Memory B cell (primary cell): ENCODE results near the gene UXT.
"Not testable (repeated sequence)": the region's sequence is repeated elsewhere in the genome, so short reads cannot be mapped to it uniquely, and the experiment has no call there.

Experiments
- ATAC-seq: fragments of 150-1000 bp; cut with Tn5 transposase; 2 replicates; pipeline ENCODE4 v1.10.0; 2021; ENCODE audit warnings: low read depth, mild to moderate bottlenecking, moderate library complexity
- DNase-seq, 2 donors: peaks; one replicate each; pipeline ENCODE4 v3.0.0; 2022; ENCODE audit warnings: low spot score in 2 of 2
- H3K27ac Mint-ChIP-seq: one replicate; pipeline ENCODE4 v1.8.0; 2022; ENCODE audit warnings: mild to moderate bottlenecking, moderate library complexity, mixed read lengths
- H3K27me3 Mint-ChIP-seq: one replicate; pipeline ENCODE4 v1.8.0; 2022; ENCODE audit warnings: mixed read lengths
- H3K36me3 Mint-ChIP-seq: one replicate; pipeline ENCODE4 v1.8.0; 2022; ENCODE audit warnings: mild to moderate bottlenecking, mixed read lengths
- H3K4me1 Mint-ChIP-seq: one replicate; pipeline ENCODE4 v1.8.0; 2022; ENCODE audit warnings: mixed read lengths
- H3K4me3 Mint-ChIP-seq: one replicate; pipeline ENCODE4 v1.8.0; 2022; ENCODE audit warnings: mild to moderate bottlenecking, moderate library complexity, mixed read lengths
- H3K9me3 Mint-ChIP-seq: one replicate; pipeline ENCODE4 v1.8.0; 2022; ENCODE audit warnings: mixed read lengths

UXT gene, protein sequence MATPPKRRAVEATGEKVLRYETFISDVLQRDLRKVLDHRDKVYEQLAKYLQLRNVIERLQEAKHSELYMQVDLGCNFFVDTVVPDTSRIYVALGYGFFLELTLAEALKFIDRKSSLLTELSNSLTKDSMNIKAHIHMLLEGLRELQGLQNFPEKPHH

DNA sequence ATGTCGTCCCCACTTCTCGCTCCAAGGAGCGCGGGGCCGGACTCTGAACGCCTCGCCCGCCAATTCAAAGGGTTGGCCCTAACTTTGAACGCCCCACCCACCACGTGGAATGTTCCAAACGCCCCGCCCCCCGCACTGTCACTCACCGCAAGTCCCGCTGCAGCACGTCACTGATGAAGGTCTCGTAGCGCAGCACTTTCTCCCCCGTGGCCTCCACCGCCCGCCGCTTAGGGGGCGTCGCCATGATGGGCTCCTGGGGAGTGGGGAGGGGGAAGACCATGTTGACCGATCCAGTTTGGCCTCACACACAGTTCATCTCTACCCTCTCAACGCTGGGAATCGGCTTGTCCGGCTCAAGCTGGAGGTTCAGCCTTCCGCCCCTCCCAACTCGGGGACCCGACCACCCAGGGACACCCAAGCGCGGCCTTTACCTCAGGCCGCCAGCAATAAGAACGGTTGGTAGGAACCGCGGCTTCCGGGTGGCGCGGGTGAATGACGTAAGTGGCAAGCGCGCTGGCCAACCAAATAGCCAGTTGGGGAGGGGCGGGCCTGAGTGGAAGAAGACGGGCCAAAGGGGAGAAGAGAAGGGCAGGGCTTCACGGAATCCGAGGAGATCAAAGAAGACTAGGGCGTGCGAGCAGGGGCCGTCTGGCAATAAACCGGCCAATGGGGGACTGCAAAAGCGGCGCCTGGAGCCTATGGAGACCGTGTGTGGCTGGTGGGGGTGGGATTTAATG lies at the start of gene UXT:
Gene UXT (minus strand): TSS at position 497 of the 737 bp plus-strand sequence. CDS start 253 bp downstream, at position 244.
- DNase-seq (peak; percentile 82 to 87), ATAC-seq (peak; percentile 77)
- H3K9me3 Mint-ChIP-seq: no peaks in the 10 kb centered on the region
- peak within 1 kb of the TSS; percentile 86 for H3K4me3 Mint-ChIP-seq
- H3K36me3 Mint-ChIP-seq: peaks cover 4% of the 10 kb centered on the region
- peaks cover 7% of the 10 kb centered on the region for H3K4me1 Mint-ChIP-seq
- H3K27me3 Mint-ChIP-seq: no peaks in the 10 kb centered on the region
- peak within 1 kb of the TSS; percentile 97 for H3K27ac Mint-ChIP-seq

DNA sequence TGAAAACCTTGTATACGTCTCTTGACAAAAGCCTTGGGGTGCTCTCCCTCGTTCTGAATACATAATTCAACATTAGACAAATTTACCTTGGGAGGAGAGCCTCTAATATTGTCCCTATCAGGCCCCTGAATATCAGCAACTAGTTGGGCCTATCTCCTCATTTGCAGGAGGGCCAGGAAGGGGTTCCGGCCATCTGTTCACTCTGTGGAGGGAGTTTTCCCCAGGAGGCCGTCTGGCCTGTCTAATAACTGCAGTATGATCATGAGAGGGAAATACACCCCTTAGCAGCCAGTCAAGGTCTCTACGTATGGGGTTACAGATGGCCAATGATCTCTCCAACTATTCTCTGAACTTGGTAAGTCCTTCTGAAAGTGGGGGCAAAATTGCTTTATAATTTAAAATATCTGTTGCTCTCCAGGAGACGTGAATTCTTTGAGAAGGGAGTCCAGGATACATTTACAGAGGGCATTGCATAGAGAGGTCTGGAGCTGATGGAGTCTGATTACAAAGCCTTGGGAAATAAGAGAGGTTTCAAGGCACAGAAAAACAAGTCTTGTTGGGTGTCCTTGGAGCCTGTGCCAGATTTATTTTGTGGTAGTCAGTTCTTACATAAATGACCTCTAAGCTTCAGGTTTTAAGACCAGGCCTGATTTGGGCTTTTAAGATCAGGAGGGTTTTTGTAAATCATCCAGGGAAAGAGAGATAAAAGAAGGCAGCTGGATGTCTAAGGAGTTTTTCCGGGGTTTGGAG lies 48.2 kb upstream of the UXT start:
- Mint-ChIP-seq H3K27me3 (peaks cover 9% of the 10 kb centered on the region), H3K9me3 (no peaks in the 10 kb centered on the region), H3K36me3 (no peaks in the 10 kb centered on the region), H3K4me3 (no peak overlapping the region), H3K4me1 (no peaks in the 10 kb centered on the region), H3K27ac (no peak overlapping the region)
- ATAC-seq: no peak
- no peak for DNase-seq

DNA sequence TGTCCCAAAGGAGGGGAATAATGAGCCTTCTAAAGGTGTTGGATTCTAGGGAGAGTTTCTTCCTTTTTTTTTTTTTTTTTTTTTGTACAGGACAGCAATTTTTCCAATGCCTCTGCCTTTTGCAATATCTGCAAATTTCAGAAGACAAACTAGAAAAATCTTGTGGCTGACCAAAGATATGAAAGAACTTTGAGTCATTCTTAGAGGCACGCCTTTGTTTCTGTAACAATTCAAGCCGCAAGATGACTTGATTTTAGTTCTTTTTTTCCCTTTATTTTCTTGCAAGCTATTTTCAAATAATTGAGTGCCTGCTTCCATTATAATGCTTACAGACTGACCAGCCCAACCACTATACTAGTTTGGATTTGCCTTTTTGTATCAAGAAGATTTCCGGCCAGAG lies 47.6 kb upstream of the UXT start:
- Mint-ChIP-seq H3K9me3 (no peaks in the 10 kb centered on the region), H3K27me3 (peaks cover 9% of the 10 kb centered on the region), H3K4me3 (no peak overlapping the region), H3K4me1 (no peaks in the 10 kb centered on the region), H3K27ac (no peak overlapping the region), H3K36me3 (no peaks in the 10 kb centered on the region)
- ATAC-seq: no peak
- DNase-seq: no peak

DNA sequence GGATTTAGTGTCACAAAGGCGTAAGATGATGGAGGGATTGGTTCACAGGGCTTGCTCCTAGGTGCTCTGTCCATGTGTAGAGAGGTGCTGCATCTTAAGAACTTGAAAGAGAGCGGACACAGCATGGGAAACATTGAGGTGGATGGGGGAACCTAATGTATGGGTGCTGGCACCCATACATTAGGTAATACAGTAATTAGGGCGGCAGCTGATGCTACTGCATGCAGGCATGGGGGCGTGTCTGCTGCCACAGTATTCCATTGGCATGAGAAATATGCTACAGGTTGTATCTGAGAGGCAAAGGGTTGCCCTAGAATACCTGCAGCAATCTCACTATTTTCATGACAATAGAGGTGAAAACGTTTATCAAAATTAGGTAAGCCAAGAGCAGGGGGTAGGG lies 45.8 kb upstream of the UXT start:
- Mint-ChIP-seq H3K36me3 (no peaks in the 10 kb centered on the region), H3K27ac (no peak overlapping the region), H3K4me1 (no peaks in the 10 kb centered on the region), H3K4me3 (no peak overlapping the region), H3K9me3 (no peaks in the 10 kb centered on the region), H3K27me3 (peaks cover 11% of the 10 kb centered on the region)
- ATAC-seq: no peak
- no peak for DNase-seq

DNA sequence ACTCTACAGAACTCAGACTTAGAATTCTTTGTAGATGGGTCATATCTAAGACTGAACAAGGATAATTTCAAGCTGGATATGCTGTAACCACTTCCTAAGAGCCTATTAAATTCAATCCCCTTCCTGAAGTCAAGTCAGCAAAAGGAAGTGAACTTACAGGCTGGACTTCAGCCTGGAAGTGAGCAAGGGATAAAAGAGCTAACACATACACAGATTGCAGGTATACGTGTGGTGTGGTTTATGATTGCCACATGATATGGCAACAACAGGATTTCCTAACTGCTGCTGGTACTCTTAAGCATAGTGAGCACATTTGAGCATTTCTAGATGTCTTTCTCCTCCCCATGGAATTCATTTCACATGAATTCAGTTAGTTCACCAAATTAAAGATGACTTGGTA lies 38.2 kb upstream of the UXT start:
- peaks cover 5% of the 10 kb centered on the region for H3K27me3 Mint-ChIP-seq
- H3K36me3 Mint-ChIP-seq: no peaks in the 10 kb centered on the region
- DNase-seq (no peak), ATAC-seq (no peak)
- H3K4me3 Mint-ChIP-seq: no peak overlapping the region
- H3K9me3 Mint-ChIP-seq: no peaks in the 10 kb centered on the region
- no peak overlapping the region for H3K27ac Mint-ChIP-seq
- H3K4me1 Mint-ChIP-seq: no peaks in the 10 kb centered on the region

DNA sequence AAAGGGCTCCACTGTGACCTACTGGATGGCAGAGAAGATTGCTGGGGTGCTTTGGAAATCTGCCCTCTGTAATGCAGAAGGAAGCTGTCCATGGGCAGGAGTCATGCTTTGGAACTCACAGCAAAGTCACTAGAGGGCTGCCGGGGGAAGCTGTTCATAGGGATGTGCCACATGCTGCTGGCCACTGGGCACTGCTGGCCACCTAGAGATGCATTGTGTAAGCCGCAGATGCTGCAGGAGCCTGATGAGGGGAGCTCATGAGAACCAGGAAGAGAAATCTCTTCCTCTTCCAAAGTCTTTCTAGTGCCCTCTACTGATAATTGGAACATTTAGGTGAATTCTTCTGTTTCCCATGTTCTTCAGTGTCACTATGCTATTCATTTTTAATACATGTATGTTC lies 31.2 kb upstream of the UXT start:
- Mint-ChIP-seq H3K36me3 (no peaks in the 10 kb centered on the region), H3K4me1 (no peaks in the 10 kb centered on the region), H3K27ac (no peak overlapping the region), H3K9me3 (no peaks in the 10 kb centered on the region), H3K4me3 (no peak overlapping the region), H3K27me3 (peaks cover 2% of the 10 kb centered on the region)
- ATAC-seq (no peak), DNase-seq (no peak)

DNA sequence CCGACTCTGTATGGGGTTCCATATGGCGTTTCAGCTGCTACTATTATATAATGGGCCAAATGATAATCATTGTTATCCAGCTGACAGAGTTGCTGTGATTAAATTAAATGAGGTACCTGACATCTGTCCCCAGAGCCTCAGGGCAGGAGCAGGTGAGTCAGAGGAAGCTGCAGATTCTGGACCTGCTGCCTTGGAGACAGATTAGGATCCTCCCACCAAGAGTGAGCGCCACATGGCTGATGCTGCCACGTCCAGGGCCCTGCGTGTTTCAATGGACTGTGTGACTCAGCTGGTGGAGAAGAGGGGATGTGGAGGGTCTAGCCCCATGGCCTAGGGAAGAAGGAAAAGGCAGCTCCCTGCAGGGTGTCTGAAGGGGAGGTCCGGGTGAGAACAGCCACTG lies 28.3 kb upstream of the UXT start:
- H3K4me1 Mint-ChIP-seq: no peaks in the 10 kb centered on the region
- H3K4me3 Mint-ChIP-seq: no peak overlapping the region
- ATAC-seq (no peak), DNase-seq (no peak)
- peaks cover 7% of the 10 kb centered on the region for H3K27me3 Mint-ChIP-seq
- no peaks in the 10 kb centered on the region for H3K9me3 Mint-ChIP-seq
- H3K36me3 Mint-ChIP-seq: peaks cover 1% of the 10 kb centered on the region
- no peak overlapping the region for H3K27ac Mint-ChIP-seq

DNA sequence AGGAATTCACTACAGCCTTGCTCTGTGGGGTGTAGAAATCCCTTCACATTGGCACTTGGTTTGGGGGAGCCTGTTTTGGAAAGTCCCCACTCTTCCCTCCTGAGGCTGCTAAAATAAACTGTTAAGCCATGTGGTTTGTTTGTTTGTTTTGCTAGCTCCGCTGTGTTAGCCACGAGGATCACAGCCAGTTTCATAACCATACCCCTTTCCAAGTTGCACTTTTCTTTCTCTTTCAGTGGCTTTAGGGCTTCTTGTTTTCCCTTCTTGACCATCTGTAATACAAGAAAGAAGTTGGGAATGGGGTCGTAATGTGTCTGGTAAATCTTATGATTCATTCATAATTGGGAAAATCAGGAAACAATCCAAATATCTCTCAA lies 24.8 kb upstream of the UXT start:
- Mint-ChIP-seq H3K36me3 (peaks cover 1% of the 10 kb centered on the region), H3K27me3 (peaks cover 8% of the 10 kb centered on the region), H3K4me1 (no peaks in the 10 kb centered on the region), H3K4me3 (no peak overlapping the region), H3K9me3 (peaks cover 2% of the 10 kb centered on the region), H3K27ac (no peak overlapping the region)
- no peak for DNase-seq
- no peak for ATAC-seq

DNA sequence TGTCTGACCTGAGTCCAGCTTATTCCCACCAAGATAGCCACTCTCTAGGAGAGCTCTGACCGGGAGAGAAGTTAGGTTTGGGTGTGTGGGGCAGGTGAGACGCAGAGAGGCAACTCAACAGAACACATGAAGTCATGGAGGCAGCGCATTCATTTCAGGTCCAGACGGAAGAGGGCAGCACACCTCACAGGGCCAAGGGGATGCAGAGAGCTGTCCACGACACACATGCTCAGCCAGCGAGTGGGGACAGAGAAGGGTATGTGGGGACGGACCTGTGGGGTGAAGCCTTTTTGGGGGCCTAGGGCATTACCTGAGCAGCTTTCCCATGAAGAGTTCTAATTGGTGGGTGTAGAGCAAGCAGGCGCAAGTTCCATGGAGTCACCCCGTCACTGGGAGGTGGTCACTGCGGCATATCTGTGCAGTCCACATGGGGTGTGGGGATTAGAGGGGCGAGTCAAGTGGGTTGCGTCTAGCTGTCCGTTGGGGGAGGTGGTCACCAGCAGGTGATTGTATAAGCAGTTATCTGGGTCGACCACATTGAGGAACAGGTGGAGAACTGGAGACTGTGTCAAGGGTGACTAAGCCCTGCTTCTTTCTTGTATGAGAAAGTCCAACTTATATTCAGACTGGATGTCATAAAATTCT lies 24.3 kb upstream of the UXT start:
- Mint-ChIP-seq H3K27ac (no peak overlapping the region), H3K4me3 (no peak overlapping the region), H3K27me3 (peaks cover 8% of the 10 kb centered on the region), H3K9me3 (peaks cover 2% of the 10 kb centered on the region), H3K4me1 (no peaks in the 10 kb centered on the region), H3K36me3 (peaks cover 1% of the 10 kb centered on the region)
- DNase-seq (no peak), ATAC-seq (no peak)

DNA sequence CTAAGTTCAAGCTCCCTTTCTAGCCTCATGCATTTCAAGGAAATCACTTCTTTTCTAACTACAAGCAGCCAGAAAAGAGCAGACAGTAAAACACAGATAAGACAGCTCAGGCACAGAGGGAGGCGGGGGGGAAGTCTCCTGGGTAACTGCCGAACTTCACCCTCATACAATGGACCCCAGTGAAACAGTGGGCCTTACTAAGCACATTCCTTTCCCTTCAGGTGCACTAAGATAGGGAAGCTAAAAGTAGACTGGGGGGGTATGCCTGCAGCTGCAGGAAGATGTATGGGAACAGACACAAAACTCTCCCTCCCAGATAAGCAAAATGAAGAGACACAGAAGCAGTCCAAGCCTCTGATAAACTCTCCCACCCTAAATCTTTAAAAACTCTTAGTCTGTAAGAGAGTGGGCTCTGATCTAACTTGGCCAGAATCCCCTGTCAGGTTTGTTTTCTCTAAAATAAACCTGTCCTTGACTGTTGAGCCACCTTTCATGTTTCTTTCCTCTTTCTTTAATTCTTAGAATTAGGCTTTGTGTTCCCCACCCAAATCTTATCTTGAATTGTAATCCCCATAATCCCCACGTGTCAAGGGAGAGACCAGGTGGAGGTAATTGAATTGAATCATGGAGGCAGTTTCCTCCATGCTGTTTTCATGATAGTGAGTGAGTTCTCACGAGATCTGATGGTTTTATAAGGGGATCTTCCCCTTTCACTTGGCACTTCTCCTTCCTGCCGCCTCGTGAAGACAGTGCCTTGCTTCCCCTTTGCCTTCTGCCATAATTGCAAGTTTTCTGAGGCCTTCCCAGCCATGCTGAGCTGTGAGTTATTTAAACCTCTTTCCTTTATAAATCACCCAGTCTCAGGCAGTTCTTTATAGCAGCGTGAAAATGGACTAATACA lies 17.2 kb upstream of the UXT start:
- not testable (repeated sequence) for H3K27ac Mint-ChIP-seq, H3K36me3 Mint-ChIP-seq, ATAC-seq, H3K9me3 Mint-ChIP-seq, H3K4me3 Mint-ChIP-seq, DNase-seq, H3K27me3 Mint-ChIP-seq, H3K4me1 Mint-ChIP-seq

DNA sequence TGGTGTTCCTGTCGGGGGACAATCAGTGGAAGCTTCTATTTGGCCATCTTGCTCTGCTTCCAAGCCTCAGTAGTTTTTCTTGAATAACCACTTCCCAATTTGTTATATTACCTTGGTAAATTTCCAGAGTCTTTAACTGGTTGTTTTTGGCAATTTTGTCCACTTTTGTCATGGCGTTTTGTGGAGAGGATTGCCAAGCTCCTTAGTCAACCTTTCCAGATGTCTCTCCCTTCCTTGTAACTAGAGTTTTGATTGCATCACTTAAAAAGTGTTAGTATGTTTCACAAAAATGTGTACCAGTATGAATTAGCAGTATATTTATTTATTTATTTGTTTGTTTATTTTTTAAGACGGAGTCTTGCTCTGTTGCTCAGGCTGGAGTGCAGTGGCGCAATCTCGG lies 15.8 kb upstream of the UXT start:
- peaks cover 2% of the 10 kb centered on the region for H3K9me3 Mint-ChIP-seq
- peaks cover 5% of the 10 kb centered on the region for H3K27me3 Mint-ChIP-seq
- ATAC-seq: no peak
- DNase-seq: no peak
- peaks cover 4% of the 10 kb centered on the region for H3K4me1 Mint-ChIP-seq
- no peak overlapping the region for H3K4me3 Mint-ChIP-seq
- H3K27ac Mint-ChIP-seq: no peak overlapping the region
- no peaks in the 10 kb centered on the region for H3K36me3 Mint-ChIP-seq

DNA sequence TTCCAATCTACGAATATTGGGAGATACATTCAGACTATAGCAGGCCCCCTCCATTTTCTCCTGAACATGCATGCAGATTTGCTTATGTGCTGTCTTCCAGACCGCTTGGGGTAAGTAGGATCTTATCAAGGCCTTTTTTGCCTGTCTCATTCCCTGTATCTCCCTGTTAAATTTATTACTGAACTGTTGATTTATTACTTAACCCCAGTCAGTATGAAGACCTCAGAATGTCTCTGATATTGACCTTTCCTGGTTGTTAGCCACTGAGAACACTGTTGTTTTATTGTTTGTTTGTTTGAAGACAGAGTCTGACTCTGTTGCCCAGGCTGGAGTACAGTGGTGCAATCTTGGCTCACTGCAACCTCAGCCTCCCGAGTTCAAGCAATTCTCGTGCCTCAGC lies 6.8 kb upstream of the UXT start:
- not testable (repeated sequence) for DNase-seq, H3K4me3 Mint-ChIP-seq, H3K9me3 Mint-ChIP-seq, H3K27ac Mint-ChIP-seq, ATAC-seq, H3K4me1 Mint-ChIP-seq, H3K27me3 Mint-ChIP-seq, H3K36me3 Mint-ChIP-seq

DNA sequence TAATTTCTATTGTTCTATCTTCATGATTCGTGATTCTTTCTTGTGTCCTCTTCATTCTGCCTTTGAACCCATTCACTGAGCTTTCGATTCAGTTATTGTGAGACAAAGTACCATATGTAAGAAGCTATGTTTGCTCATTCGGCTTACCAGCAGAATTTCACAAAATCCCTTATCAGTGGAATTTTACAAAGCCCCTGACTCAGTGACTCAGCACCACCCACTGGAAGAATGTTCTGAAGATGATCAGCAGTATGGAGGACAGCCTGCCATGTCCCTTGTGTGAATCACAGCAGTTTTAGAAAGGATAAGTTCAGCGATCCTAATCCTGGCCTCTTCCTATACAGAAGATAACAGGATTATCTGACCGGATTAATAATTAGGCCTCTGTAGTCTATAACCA lies 5.8 kb upstream of the UXT start:
- peaks cover 2% of the 10 kb centered on the region for H3K4me1 Mint-ChIP-seq
- DNase-seq: no peak
- H3K4me3 Mint-ChIP-seq: no peak overlapping the region
- no peaks in the 10 kb centered on the region for H3K27me3 Mint-ChIP-seq
- H3K9me3 Mint-ChIP-seq: no peaks in the 10 kb centered on the region
- H3K27ac Mint-ChIP-seq: no peak overlapping the region
- no peak for ATAC-seq
- H3K36me3 Mint-ChIP-seq: peaks cover 1% of the 10 kb centered on the region
